CD4-positive, alpha-beta T cell (primary cell): ENCODE data around the gene SERPINA12. TPM values are rescaled to one million over a fixed set of nuclear protein-coding genes. Genes with fewer than 3 reads are reported as not detected.

Experiments used
- ATAC-seq: fragments of 200-7000 bp; cut with Tn5 transposase; one replicate; pipeline ENCODE4 v1.10.0; 2022; ENCODE audit warnings: mild to moderate bottlenecking; ENCODE audit not compliant: poor library complexity
- CTCF ChIA-PET: fragments of 350-600 bp; sonication (Branson Sonifier 250); formaldehyde crosslinking; loops from one replicate; lab custom pipeline; 2021; ENCODE audit warnings: antibody characterized with exemption, inconsistent platforms; lab: Charles Lee
- POLR2A ChIA-PET: fragments of 350-600 bp; sonication (Branson Sonifier 250); formaldehyde crosslinking; loops from one replicate; lab custom pipeline; 2021; ENCODE audit warnings: antibody characterized with exemption, inconsistent platforms; lab: Charles Lee
- DNase-seq, 14 experiments: peaks; one replicate each; pipeline ENCODE4 v3.0.0-alpha.2; 2013 to 2020; ENCODE audit warnings: mixed read lengths in 2 of 14
- H3K27ac ChIP-seq, 2 donors: one replicate each; pipeline versions ENCODE4 v1.5.1 to v1.7.0; 2013; ENCODE audit warnings: low read length in 2 of 2, low read depth in 1 of 2, mild to moderate bottlenecking in 1 of 2
- H3K27me3 ChIP-seq, 2 experiments: 1 replicate in 1 of 2; 2 replicates in 1 of 2; pipeline versions ENCODE4 v1.6.1 to v1.7.0; 2013; ENCODE audit warnings: low read length in 2 of 2, control low read depth in 1 of 2, mild to moderate bottlenecking in 1 of 2, moderate library complexity in 1 of 2; ENCODE audit not compliant: insufficient read depth in 2 of 2, control insufficient read depth in 1 of 2
- H3K36me3 ChIP-seq: one replicate; pipeline ENCODE4 v1.6.1; 2013; ENCODE audit warnings: low read length, control low read depth; ENCODE audit not compliant: insufficient read depth
- H3K4me1 ChIP-seq: one replicate; pipeline ENCODE4 v1.6.1; 2013; ENCODE audit warnings: low read length, control low read depth; ENCODE audit not compliant: insufficient read depth
- H3K4me3 ChIP-seq: one replicate; pipeline ENCODE4 v1.5.1; 2013; ENCODE audit warnings: mild to moderate bottlenecking, low read length, moderate library complexity
- H3K9me3 ChIP-seq, 2 experiments: 1 replicate in 1 of 2; 2 replicates in 1 of 2; pipeline versions ENCODE4 v1.6.1 to v1.7.0; 2013; ENCODE audit warnings: low read length in 2 of 2, mild to moderate bottlenecking in 2 of 2, control low read depth in 1 of 2, moderate library complexity in 1 of 2; ENCODE audit not compliant: control insufficient read depth in 1 of 2, insufficient read depth in 1 of 2
- H3K27ac Mint-ChIP-seq: one replicate; pipeline ENCODE4 v1.8.0; 2020; ENCODE audit warnings: mixed read lengths
- H3K27me3 Mint-ChIP-seq: one replicate; pipeline ENCODE4 v1.8.0; 2021; ENCODE audit warnings: mixed read lengths
- H3K36me3 Mint-ChIP-seq: one replicate; pipeline ENCODE4 v1.8.0; 2021; ENCODE audit warnings: low read depth, mixed read lengths
- H3K4me1 Mint-ChIP-seq: one replicate; pipeline ENCODE4 v1.8.0; 2021; ENCODE audit warnings: low read depth, mixed read lengths
- H3K4me3 Mint-ChIP-seq: one replicate; pipeline ENCODE4 v1.8.0; 2020; ENCODE audit warnings: mild to moderate bottlenecking, mixed read lengths
- H3K9me3 Mint-ChIP-seq: one replicate; pipeline ENCODE4 v1.8.0; 2020; ENCODE audit warnings: mixed read lengths
- intact Hi-C, 2 experiments: fragments of 100-400 bp; cut with DNase I in 1 of 2; cut with micrococcal nuclease in 1 of 2; formaldehyde crosslinking; loops; one replicate each; pipeline versions ENCODE4 v1.15.1 to v1.9.0; 2023 to 2025; cut with DNase I, micrococcal nuclease
- total RNA-seq, 174 experiments: library from RNA in 2 of 174; stranded (reverse) in 2 of 174; gene quantifications; one replicate each; pipeline ENCODE4 v1.2.3 and lab custom pipeline; 2021 to 2026
- TF ChIP-seq, protein P1 (sequence below): fragments of 200-600 bp; IDR thresholded peaks from one replicate; pipeline ENCODE4 v1.8.0; 2022; ENCODE audit warnings: antibody characterized with exemption, mild to moderate bottlenecking

The SERPINA12 gene
- total RNA-seq, 2 experiments from 2014 or later = not detected

DNA sequence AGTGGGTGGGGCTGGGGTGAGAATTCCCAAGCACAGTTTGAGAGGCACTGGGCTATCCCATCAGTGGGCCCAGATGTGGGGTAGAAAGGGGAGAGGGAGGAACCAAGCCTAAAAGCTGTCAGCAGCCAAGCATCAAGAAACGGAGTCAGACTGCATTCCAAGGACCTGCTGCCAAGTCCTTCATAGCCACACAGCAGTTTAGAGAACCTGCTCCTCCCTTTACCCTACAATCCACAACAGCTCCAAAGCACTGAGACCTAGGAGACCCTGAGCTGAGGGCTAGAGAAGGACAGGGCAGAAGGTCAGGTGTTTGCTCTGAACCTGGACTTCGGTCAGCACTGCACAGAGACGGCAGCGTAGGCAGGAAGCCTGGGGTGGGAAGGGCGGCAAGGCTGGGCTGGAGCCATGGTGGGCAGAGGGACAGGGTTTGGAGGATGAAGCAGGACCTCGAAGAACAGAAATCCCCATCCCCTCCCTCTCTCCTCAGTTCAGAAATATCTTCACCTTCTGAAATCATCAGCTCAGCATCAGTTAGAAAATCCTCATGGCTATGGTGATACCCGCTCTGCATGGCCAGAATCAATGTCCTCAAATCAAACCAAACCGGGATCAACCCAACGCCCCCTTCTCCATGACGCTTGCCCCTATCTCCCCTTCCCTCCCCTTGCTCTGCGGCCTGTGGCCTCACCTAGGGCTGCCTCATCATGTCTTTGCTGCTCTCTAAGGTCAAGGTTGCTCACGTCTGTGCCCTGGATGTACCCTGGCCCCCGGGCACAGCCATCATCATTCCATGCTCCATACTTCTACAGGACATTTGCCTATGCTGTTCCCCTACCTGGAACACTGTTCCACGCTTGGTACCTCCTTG is 39.1 kb upstream of the SERPINA12 start:
- Histone ChIP-seq H3K4me3 (no peak overlapping the region), H3K9me3 (peaks cover 0 to 19% of the 10 kb centered on the region in 2 experiments), H3K36me3 (no peaks in the 10 kb centered on the region), H3K27ac (no peak overlapping the region), H3K27me3 (peaks cover 0 to 6% of the 10 kb centered on the region in 2 experiments), H3K4me1 (no peaks in the 10 kb centered on the region)
- Mint-ChIP-seq H3K9me3 (peaks cover 2% of the 10 kb centered on the region), H3K36me3 (no peaks in the 10 kb centered on the region), H3K27me3 (peaks cover 56% of the 10 kb centered on the region), H3K4me1 (no peaks in the 10 kb centered on the region), H3K4me3 (no peak overlapping the region), H3K27ac (no peak overlapping the region)
- ChIA-PET POLR2A (no interaction called here), CTCF (interaction anchor here (0.6 to 1.0 kb wide), 2 partner anchors 10 to 326 kb away, joined by 4 read pairs; no protein-coding TSS in a partner anchor)
- DNase-seq = no peak
- intact Hi-C loops = no loop called here
- TF ChIP-seq, protein P1, sequence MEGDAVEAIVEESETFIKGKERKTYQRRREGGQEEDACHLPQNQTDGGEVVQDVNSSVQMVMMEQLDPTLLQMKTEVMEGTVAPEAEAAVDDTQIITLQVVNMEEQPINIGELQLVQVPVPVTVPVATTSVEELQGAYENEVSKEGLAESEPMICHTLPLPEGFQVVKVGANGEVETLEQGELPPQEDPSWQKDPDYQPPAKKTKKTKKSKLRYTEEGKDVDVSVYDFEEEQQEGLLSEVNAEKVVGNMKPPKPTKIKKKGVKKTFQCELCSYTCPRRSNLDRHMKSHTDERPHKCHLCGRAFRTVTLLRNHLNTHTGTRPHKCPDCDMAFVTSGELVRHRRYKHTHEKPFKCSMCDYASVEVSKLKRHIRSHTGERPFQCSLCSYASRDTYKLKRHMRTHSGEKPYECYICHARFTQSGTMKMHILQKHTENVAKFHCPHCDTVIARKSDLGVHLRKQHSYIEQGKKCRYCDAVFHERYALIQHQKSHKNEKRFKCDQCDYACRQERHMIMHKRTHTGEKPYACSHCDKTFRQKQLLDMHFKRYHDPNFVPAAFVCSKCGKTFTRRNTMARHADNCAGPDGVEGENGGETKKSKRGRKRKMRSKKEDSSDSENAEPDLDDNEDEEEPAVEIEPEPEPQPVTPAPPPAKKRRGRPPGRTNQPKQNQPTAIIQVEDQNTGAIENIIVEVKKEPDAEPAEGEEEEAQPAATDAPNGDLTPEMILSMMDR = no peak
- ATAC-seq = no peak

DNA sequence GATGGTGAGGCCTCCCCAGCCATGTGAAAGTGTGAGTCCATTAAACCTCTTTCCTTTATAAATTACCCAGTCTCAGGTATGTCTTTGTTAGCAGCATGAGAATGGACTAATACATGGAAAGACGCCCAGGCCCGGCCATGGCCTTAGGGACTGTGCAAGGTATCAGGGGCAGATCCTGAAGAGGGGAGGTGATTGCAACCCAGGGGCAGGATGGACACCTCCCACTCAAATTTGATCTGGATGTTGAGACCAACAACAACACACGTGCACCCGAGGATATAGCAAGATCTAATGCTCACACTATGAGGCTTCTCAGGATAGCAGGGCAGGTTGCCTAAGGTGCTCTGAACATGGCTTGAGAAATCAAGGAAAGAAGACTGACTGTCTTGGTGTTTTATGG is 38.5 kb upstream of the SERPINA12 start:
- peaks cover 53% of the 10 kb centered on the region for H3K27me3 Mint-ChIP-seq
- H3K4me3 Mint-ChIP-seq = no peak overlapping the region
- no peaks in the 10 kb centered on the region for H3K4me1 Mint-ChIP-seq

DNA sequence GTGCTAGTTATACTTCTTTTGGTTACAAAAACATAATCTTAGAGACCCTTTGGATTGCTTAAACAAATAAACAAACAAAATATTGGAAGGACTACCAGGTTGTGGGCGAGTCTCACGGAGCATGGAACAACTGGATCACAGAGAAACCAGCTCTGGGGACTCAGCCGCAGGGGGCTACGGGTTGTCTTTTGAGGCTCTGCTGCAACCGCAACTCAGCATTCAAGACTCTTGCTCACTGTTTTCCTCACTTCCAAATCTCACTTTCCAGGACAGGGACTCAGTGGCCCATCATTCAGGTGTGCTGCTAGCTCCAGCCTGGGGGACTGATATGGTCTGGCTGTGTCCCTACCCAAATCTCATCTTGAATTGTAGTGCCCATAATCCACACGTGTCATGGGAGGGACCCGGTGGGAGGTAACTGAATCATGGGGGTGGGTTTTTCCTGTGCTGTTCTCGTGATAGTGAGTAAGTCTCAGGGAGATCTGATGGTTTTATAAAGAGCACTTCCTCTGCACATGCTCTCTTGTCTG is 37.9 kb upstream of the SERPINA12 start:
- Histone ChIP-seq H3K27ac (no peak overlapping the region), H3K4me1 (no peaks in the 10 kb centered on the region), H3K36me3 (no peaks in the 10 kb centered on the region), H3K27me3 (peaks cover 0 to 6% of the 10 kb centered on the region in 2 experiments), H3K4me3 (no peak overlapping the region), H3K9me3 (peaks cover 0 to 19% of the 10 kb centered on the region in 2 experiments)
- Mint-ChIP-seq H3K4me3 (no peak overlapping the region), H3K36me3 (no peaks in the 10 kb centered on the region), H3K27me3 (peaks cover 48% of the 10 kb centered on the region), H3K9me3 (no peaks in the 10 kb centered on the region), H3K4me1 (no peaks in the 10 kb centered on the region), H3K27ac (no peak overlapping the region)
- TF ChIP-seq, protein P1 = no peak
- ChIA-PET CTCF (no interaction called here), POLR2A (no interaction called here)
- ATAC-seq (no peak), DNase-seq (no peak)
- intact Hi-C loops = no loop called here

More for the DNA sequence above, 38.5 kb upstream of the SERPINA12 start:
- DNase-seq (no peak), ATAC-seq (no peak)
- Mint-ChIP-seq H3K9me3 (peaks cover 2% of the 10 kb centered on the region), H3K36me3 (no peaks in the 10 kb centered on the region), H3K27ac (no peak overlapping the region)
- ChIA-PET POLR2A (no interaction called here), CTCF (no interaction called here)
- peaks cover 0 to 6% of the 10 kb centered on the region in 2 experiments for H3K27me3 ChIP-seq
- H3K36me3 ChIP-seq = no peaks in the 10 kb centered on the region
- peaks cover 0 to 19% of the 10 kb centered on the region in 2 experiments for H3K9me3 ChIP-seq
- intact Hi-C loops = no loop called here
- TF ChIP-seq, protein P1 = no peak
- no peaks in the 10 kb centered on the region for H3K4me1 ChIP-seq
- H3K4me3 ChIP-seq = no peak overlapping the region
- H3K27ac ChIP-seq = no peak overlapping the region
